Activated CD4-positive, alpha-beta T cell treated with anti-CD3 and anti-CD28 coated beads, Interleukin-2, amount 50 U/mL, for 4 hours (primary cell): ENCODE results near the gene DIPK2B.

Experiments
- DNase-seq, 2 experiments: peaks; one replicate each; pipeline ENCODE4 v3.0.0-alpha.2; 2020

DIPK2B gene

GRCh38 chrX:45154462-45154861 lies 46.2 kb downstream of the DIPK2B start:
- DNase-seq: no peak

- DNase-seq: no peak
Observed at GRCh38 chrX:45154033-45154360, 46.7 kb downstream of the DIPK2B start.
